HL-60 (cell line): ENCODE results near the gene OR8B4.

ENCODE experiments used
- CTCF ChIP-seq: IDR thresholded peaks from one replicate; pipeline ENCODE4 v1.5.1; 2011; ENCODE audit warnings: low read length, control low read depth, inconsistent platforms; ENCODE audit not compliant: insufficient read depth
- POLR2AphosphoS5 ChIP-seq: IDR thresholded peaks from 2 replicates; pipeline ENCODE4 v1.6.1; 2012; ENCODE audit warnings: low read depth
- REST ChIP-seq: IDR thresholded peaks from 2 replicates; pipeline ENCODE4 v1.6.1; 2012; ENCODE audit warnings: low read depth; ENCODE audit not compliant: insufficient replicate concordance

- TF ChIP-seq CTCF (no peak), POLR2AphosphoS5 (no peak), REST (no peak)
Observed at GRCh38 chr11:124470561-124471227, 46.0 kb upstream of the OR8B4 start.
